Measurements from ENCODE around the gene SIK2.

Gene SIK2

GRCh38 chr11:111719379-111719778 is 117.1 kb downstream of the SIK2 start:
- H3K36me3 Mint-ChIP-seq (ENCODE audit: low read depth), result peaks cover 32% of the 10 kb centered on the region
- H3K4me3 Mint-ChIP-seq, result no peak overlapping the region
- DNase-seq (ENCODE audit: low spot score), result no peak

GRCh38 chr11:111720801-111721494 is 118.7 kb downstream of the SIK2 start:
- DNase-seq (ENCODE audit: low spot score), result no peak
- no peak overlapping the region for H3K27ac Mint-ChIP-seq
- peaks cover 1% of the 10 kb centered on the region for H3K4me1 Mint-ChIP-seq (ENCODE audit: low read depth)
- H3K4me3 Mint-ChIP-seq, result no peak overlapping the region
- no peaks in the 10 kb centered on the region for H3K27me3 Mint-ChIP-seq (ENCODE audit: low read depth)
- no peaks in the 10 kb centered on the region for H3K9me3 Mint-ChIP-seq
- peaks cover 34% of the 10 kb centered on the region for H3K36me3 Mint-ChIP-seq (ENCODE audit: low read depth)

More at GRCh38 chr11:111719379-111719778, 117.1 kb downstream of the SIK2 start:
- Mint-ChIP-seq H3K4me1 (ENCODE audit: low read depth) (peaks cover 2% of the 10 kb centered on the region), H3K27me3 (ENCODE audit: low read depth) (no peaks in the 10 kb centered on the region), H3K27ac (no peak overlapping the region), H3K9me3 (no peaks in the 10 kb centered on the region)

GRCh38 chr11:111722501-111722900 is 120.3 kb downstream of the SIK2 start:
- Mint-ChIP-seq H3K4me1 (ENCODE audit: low read depth) (no peaks in the 10 kb centered on the region), H3K36me3 (ENCODE audit: low read depth) (peaks cover 29% of the 10 kb centered on the region), H3K4me3 (no peak overlapping the region), H3K27me3 (ENCODE audit: low read depth) (no peaks in the 10 kb centered on the region), H3K9me3 (no peaks in the 10 kb centered on the region), H3K27ac (no peak overlapping the region)
- DNase-seq (ENCODE audit: low spot score), result no peak

- peaks cover 27% of the 10 kb centered on the region for H3K36me3 Mint-ChIP-seq (ENCODE audit: low read depth)
- H3K4me3 Mint-ChIP-seq, result no peak overlapping the region
- H3K4me1 Mint-ChIP-seq (ENCODE audit: low read depth), result no peaks in the 10 kb centered on the region
- no peaks in the 10 kb centered on the region for H3K9me3 Mint-ChIP-seq
- DNase-seq (ENCODE audit: low spot score), result no peak
- H3K27me3 Mint-ChIP-seq (ENCODE audit: low read depth), result no peaks in the 10 kb centered on the region
- no peak overlapping the region for H3K27ac Mint-ChIP-seq
These were observed 121.3 kb downstream of the SIK2 start for GRCh38 chr11:111723595-111723994.

GRCh38 chr11:111724615-111725129 is 122.4 kb downstream of the SIK2 start:
- Mint-ChIP-seq H3K27me3 (ENCODE audit: low read depth) (no peaks in the 10 kb centered on the region), H3K9me3 (no peaks in the 10 kb centered on the region), H3K4me3 (no peak overlapping the region), H3K4me1 (ENCODE audit: low read depth) (no peaks in the 10 kb centered on the region), H3K36me3 (ENCODE audit: low read depth) (peaks cover 23% of the 10 kb centered on the region), H3K27ac (no peak overlapping the region)
- no peak for DNase-seq (ENCODE audit: low spot score)

GRCh38 chr11:111725621-111726020 is 123.4 kb downstream of the SIK2 start:
- Mint-ChIP-seq H3K36me3 (ENCODE audit: low read depth) (peaks cover 18% of the 10 kb centered on the region), H3K4me1 (ENCODE audit: low read depth) (no peaks in the 10 kb centered on the region), H3K27me3 (ENCODE audit: low read depth) (no peaks in the 10 kb centered on the region), H3K4me3 (no peak overlapping the region), H3K27ac (no peak overlapping the region), H3K9me3 (no peaks in the 10 kb centered on the region)
- no peak for DNase-seq (ENCODE audit: low spot score)

GRCh38 chr11:111726301-111726713 is 124.1 kb downstream of the SIK2 start:
- no peak for DNase-seq (ENCODE audit: low spot score)
- H3K9me3 Mint-ChIP-seq, result no peaks in the 10 kb centered on the region
- H3K36me3 Mint-ChIP-seq (ENCODE audit: low read depth), result peaks cover 16% of the 10 kb centered on the region
- H3K4me1 Mint-ChIP-seq (ENCODE audit: low read depth), result no peaks in the 10 kb centered on the region
- H3K27me3 Mint-ChIP-seq (ENCODE audit: low read depth), result no peaks in the 10 kb centered on the region
- H3K27ac Mint-ChIP-seq, result no peak overlapping the region
- H3K4me3 Mint-ChIP-seq, result no peak overlapping the region

GRCh38 chr11:111727431-111727830 is 125.2 kb downstream of the SIK2 start:
- Mint-ChIP-seq H3K36me3 (ENCODE audit: low read depth) (peaks cover 15% of the 10 kb centered on the region), H3K27me3 (ENCODE audit: low read depth) (no peaks in the 10 kb centered on the region), H3K4me1 (ENCODE audit: low read depth) (no peaks in the 10 kb centered on the region), H3K27ac (no peak overlapping the region), H3K9me3 (no peaks in the 10 kb centered on the region), H3K4me3 (no peak overlapping the region)
- DNase-seq (ENCODE audit: low spot score), result no peak

- no peak overlapping the region for H3K27ac Mint-ChIP-seq
These were observed 127.0 kb downstream of the SIK2 start for GRCh38 chr11:111729071-111729830.

GRCh38 chr11:111729831-111730311 is 127.6 kb downstream of the SIK2 start:
- peaks cover 3% of the 10 kb centered on the region for H3K36me3 Mint-ChIP-seq (ENCODE audit: low read depth)
- no peak for DNase-seq (ENCODE audit: low spot score)
- no peaks in the 10 kb centered on the region for H3K27me3 Mint-ChIP-seq (ENCODE audit: low read depth)
- no peaks in the 10 kb centered on the region for H3K9me3 Mint-ChIP-seq
- H3K27ac Mint-ChIP-seq, result no peak overlapping the region
- no peaks in the 10 kb centered on the region for H3K4me1 Mint-ChIP-seq (ENCODE audit: low read depth)
- H3K4me3 Mint-ChIP-seq, result no peak overlapping the region

More at GRCh38 chr11:111729071-111729830, 127.0 kb downstream of the SIK2 start:
- Mint-ChIP-seq H3K36me3 (ENCODE audit: low read depth) (peaks cover 4% of the 10 kb centered on the region), H3K4me3 (no peak overlapping the region), H3K27me3 (ENCODE audit: low read depth) (no peaks in the 10 kb centered on the region), H3K9me3 (no peaks in the 10 kb centered on the region), H3K4me1 (ENCODE audit: low read depth) (no peaks in the 10 kb centered on the region)
- no peak for DNase-seq (ENCODE audit: low spot score)

- Mint-ChIP-seq H3K27me3 (ENCODE audit: low read depth) (no peaks in the 10 kb centered on the region), H3K9me3 (no peaks in the 10 kb centered on the region), H3K4me1 (ENCODE audit: low read depth) (no peaks in the 10 kb centered on the region), H3K36me3 (ENCODE audit: low read depth) (no peaks in the 10 kb centered on the region), H3K4me3 (no peak overlapping the region), H3K27ac (no peak overlapping the region)
- DNase-seq (ENCODE audit: low spot score), result no peak
These were observed 128.8 kb downstream of the SIK2 start for GRCh38 chr11:111730871-111731591.

- no peak overlapping the region for H3K27ac Mint-ChIP-seq
- DNase-seq (ENCODE audit: low spot score), result no peak
- H3K9me3 Mint-ChIP-seq, result no peaks in the 10 kb centered on the region
- H3K4me1 Mint-ChIP-seq (ENCODE audit: low read depth), result no peaks in the 10 kb centered on the region
- no peaks in the 10 kb centered on the region for H3K36me3 Mint-ChIP-seq (ENCODE audit: low read depth)
- no peaks in the 10 kb centered on the region for H3K27me3 Mint-ChIP-seq (ENCODE audit: low read depth)
- H3K4me3 Mint-ChIP-seq, result no peak overlapping the region
These were observed 129.6 kb downstream of the SIK2 start for GRCh38 chr11:111731821-111732220.

GRCh38 chr11:111733016-111733415 is 130.8 kb downstream of the SIK2 start:
- no peak for DNase-seq (ENCODE audit: low spot score)

More at GRCh38 chr11:111733016-111733415, 130.8 kb downstream of the SIK2 start:
- Mint-ChIP-seq H3K4me3 (no peak overlapping the region), H3K9me3 (no peaks in the 10 kb centered on the region), H3K4me1 (ENCODE audit: low read depth) (no peaks in the 10 kb centered on the region), H3K36me3 (ENCODE audit: low read depth) (peaks cover 3% of the 10 kb centered on the region), H3K27ac (no peak overlapping the region), H3K27me3 (ENCODE audit: low read depth) (no peaks in the 10 kb centered on the region)

Data from T-helper 2 cell treated with Interferon-gamma antibody and Interleukin-4, amounts not matched to agents 5 μg/mL and 100 μg/mL, for 36 hours (primary cell).